ENCODE measurements around the gene THUMPD2.

THUMPD2 gene

GRCh38 chr2:39743269-39743776 is 35.7 kb downstream of the THUMPD2 start:
- peak; percentile 90 for DNase-seq

GRCh38 chr2:39741871-39742270 is 37.2 kb downstream of the THUMPD2 start:
- no peak for DNase-seq

GRCh38 chr2:39739386-39739785 is 39.7 kb downstream of the THUMPD2 start:
- no peak for DNase-seq

GRCh38 chr2:39738936-39739335 is 40.1 kb downstream of the THUMPD2 start:
- DNase-seq, result no peak

GRCh38 chr2:39737661-39738060 is 41.4 kb downstream of the THUMPD2 start:
- peak; percentile 90 for DNase-seq

DNA sequence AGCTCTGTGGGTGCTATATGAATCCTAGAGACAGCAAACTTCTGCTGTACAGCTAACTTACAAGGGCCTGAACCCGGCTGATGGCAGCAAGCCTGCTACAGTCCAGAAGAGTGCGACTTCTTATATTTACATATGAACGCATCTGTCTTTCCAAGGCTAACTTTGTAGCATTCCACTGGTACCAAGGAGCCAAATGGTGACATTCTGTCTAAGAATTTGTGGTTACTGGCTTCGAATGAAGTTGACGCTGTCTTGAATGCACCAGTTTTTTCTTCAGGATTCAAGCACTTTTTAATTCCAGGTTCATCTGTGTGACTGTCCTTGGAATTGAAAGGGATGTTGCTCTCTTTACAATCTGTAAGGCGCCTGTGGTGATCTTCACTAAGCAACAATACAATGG is 42.4 kb downstream of the THUMPD2 start:
- peak; percentile 97 for DNase-seq

DNA sequence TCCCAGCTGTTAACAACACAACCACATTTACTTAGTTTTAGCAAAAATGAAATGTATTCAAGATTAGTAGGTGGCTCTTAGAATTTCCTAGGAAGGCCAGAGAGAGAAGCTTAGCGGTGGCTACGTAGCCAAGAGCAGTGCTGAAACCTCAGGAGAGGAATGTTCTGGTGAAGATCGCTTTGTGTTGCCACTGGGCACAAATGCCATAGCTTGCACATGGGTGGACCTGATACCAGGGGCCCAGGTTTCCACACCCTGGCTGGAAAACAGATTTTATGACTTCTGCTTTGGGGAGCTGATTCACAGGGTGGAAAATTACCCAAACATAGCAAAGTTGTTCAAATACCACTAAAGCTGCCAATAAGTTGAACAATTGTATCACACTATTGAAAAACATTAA is 43.4 kb downstream of the THUMPD2 start:
- DNase-seq, result no peak

- no peak for DNase-seq
Observed at GRCh38 chr2:39734445-39734844, 44.6 kb downstream of the THUMPD2 start.

- no peak for DNase-seq
Observed at GRCh38 chr2:39733070-39733674, 45.9 kb downstream of the THUMPD2 start.

- no peak for DNase-seq
Observed at GRCh38 chr2:39732482-39732881, 46.6 kb downstream of the THUMPD2 start.

DNA sequence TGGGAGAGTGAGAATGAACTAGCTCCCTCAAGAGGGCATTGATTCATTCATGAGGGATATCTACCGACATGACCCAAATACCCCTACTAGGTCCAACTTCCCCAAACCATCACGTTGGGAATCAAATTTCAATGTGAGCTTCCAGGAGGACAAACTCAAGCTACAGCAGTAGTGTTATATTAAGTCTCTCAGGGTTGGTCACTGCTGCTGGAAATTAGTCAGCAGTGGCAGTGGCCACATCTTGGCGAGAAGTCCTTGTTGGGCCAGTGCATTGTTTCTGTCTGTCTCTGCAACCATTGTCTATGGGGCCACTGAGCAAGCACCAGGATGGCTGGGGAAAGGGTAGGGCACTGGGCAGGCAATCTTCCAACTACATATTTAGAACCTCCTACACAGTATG is 47.5 kb downstream of the THUMPD2 start:
- no peak for DNase-seq

DNA sequence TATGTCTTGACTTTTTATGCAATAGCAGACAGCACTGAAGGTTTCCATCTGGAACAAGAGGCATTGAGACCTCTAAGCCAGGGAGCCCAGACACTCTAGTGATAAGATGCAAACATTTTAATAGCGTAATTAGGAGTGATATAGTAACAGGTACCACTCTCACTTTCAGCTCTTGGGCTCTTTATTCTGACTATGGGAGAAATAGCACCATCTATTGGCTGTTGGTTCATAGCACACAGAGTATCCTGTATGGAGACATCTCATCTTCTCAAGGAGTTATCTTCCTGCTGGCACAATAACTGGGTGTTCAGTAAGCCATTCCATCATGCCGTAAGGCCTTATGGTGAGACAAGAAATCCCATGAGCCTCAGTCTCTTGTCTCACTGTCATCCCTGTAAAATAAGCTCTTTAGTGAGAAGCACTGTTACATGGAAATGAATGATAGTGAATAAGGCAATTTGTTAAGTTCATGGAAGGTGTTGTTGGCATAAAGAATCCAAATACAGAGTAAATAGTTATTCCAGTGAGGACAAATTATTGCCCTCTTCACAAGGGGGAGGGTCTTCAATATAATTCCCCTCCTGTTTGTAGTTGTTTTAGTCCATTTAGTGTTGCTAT is 48.3 kb downstream of the THUMPD2 start:
- DNase-seq, result no peak

DNA sequence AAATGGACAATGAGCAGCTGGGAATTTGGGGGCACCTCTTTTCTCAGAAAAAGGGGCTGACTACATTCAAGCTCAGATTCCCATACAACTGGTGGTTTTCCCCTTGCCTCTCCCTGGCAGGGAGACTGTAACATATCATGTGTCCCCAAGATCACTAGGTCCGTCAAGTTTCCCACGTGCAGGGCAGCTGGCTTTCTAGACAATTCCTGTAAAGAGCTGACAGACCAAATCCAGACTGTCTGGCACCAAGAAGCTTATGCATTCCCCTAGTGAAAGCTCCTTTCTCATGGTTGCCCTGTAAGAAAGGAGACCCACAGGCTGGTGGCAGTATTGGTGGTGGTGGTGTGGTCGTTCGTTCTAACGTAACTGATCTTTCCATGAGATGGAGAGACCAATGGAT is 48.8 kb downstream of the THUMPD2 start:
- no peak for DNase-seq

DNA sequence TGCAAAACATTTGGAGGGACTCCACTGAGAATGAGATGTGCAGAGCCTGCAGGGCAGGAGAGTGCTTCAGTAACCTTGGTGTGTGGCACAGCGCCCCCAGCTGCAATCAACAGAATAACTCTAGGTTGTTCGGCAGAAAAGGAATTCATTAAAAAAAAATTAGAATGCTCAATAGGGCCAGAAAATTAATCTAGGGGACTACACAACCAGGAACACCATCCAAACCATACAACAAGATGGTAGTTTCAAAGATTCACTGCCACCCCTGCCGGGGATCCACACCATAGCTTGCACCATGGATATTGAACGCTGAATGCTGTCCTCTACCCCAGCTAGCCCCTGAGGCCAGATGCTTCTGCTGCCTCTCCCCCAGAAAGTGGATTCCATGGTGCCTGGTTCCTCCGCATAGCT is 50.1 kb downstream of the THUMPD2 start:
- DNase-seq, result no peak

DNA sequence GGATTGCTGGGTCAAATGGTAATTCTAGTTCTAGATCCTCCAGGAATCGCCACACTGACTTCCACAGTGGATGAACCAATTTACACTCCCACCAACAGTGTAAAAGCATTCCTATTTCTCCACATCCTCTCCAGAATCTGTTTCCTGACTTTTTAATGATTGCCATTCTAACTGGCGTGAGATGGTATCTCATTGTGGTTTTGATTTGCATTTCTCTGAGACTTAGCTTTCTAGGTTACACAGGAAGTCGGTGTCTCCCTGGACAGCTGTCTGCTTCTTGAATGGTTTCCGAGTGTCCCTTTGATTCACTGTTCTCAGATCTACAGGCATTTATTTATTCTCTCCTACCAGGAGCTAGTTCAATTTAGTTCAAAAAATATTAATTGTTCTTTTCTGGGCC is 51.0 kb downstream of the THUMPD2 start:
- DNase-seq, result peak; percentile 65

DNA sequence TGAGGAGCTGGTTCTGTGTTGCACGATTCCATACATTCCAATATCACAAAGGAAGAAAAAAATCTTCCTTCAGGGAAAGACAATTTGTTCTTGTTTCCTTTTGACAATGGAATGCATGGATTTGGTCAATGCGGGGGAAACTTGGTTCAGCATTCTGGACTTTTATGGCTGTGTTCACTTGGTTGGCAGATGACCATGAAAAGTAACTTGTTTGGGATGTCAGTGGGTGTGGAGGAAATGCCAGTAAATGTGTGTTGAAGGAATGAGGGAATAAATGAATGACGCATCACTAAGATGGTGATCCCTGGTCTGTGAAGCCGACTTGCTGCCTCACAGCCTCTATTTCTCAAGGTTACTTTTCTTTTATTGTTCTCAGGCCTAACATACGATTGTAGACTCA is 53.7 kb downstream of the THUMPD2 start:
- peak; percentile 74 for DNase-seq

- no peak for DNase-seq
Observed at GRCh38 chr2:39724828-39725144, 54.3 kb downstream of the THUMPD2 start.

- peak; percentile 53 for DNase-seq
Observed at GRCh38 chr2:39723946-39724827, 54.9 kb downstream of the THUMPD2 start.

- DNase-seq, result no peak
Observed at GRCh38 chr2:39723497-39723896, 55.6 kb downstream of the THUMPD2 start.

DNA sequence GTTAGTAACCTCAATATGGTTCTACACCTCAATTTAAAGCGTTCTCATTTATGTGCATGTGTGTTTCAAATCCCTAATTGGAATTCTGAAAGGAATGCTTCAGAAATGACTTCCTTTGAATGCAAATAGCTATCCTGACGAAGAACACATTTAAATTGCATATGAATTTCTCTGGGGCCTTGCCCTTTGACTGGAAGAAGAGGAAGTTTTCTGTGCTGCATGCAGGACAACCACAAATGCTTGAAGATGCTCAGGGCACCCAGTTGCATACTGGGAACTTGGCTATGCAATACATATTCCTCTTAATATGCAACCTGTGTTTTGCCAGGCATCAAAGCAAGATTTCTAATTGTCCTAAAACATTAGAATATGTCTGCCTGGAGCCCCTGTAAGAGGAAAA is 58.1 kb downstream of the THUMPD2 start:
- DNase-seq, result no peak

DNA sequence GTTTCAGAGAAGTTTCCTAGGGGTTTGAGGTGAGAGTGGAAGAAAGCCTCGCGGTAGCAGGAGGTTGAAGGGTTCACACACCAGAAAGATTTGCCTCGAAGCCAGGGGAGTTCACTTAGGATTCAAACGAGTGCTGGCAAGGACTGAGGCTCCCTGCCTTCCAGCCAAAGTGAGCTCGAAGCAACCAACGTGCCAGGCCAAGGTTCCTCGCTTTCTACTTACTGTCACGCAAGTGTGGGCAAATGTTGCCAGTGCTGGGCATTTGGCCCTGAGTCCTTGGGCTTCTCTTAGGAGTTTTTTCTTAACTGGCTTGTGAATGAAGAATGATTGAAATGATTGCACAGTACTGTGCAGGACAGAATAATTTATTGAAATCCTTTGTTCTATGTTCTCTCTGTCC is 59.7 kb downstream of the THUMPD2 start:
- no peak for DNase-seq

GRCh38 chr2:39718483-39718882 is 60.6 kb downstream of the THUMPD2 start:
- peak; percentile 80 for DNase-seq

DNA sequence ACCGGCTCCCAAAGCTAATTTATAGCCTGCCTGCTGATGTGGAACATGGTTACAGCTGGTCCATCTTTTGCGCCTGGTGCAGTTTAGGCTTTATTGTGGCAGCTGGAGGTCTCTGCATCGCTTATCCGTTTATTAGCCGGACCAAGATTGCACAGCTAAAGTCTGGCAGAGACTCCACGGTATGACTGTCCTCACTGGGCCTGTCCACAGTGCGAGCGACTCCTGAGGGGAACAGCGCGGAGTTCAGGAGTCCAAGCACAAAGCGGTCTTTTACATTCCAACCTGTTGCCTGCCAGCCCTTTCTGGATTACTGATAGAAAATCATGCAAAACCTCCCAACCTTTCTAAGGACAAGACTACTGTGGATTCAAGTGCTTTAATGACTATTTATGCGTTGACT is 62.0 kb downstream of the THUMPD2 start:
- DNase-seq, result no peak

GRCh38 chr2:39715822-39716221 is 63.2 kb downstream of the THUMPD2 start:
- no peak for DNase-seq

Measured in fibroblast of skin of back (primary cell).